Mesothelial cell of epicardium (in vitro differentiated cells): ENCODE measurements around the gene CDC45. TPM values are rescaled to one million over a fixed set of nuclear protein-coding genes. Genes with fewer than 3 reads are reported as not detected.

ENCODE experiments used
- DNase-seq, 2 experiments: peaks; one replicate each; pipeline ENCODE4 v3.0.0; 2021; ENCODE audit warnings: low spot score in 2 of 2; ENCODE audit not compliant: unreplicated experiment in 2 of 2
- H3K27ac Mint-ChIP-seq: 2 replicates; pipeline ENCODE4 v1.8.0; 2021; ENCODE audit warnings: mixed read lengths
- H3K27me3 Mint-ChIP-seq: 2 replicates; pipeline ENCODE4 v1.8.0; 2021; ENCODE audit warnings: low read depth, mixed read lengths
- H3K36me3 Mint-ChIP-seq: 2 replicates; pipeline ENCODE4 v1.8.0; 2021; ENCODE audit warnings: mixed read lengths
- H3K4me1 Mint-ChIP-seq: 2 replicates; pipeline ENCODE4 v1.8.0; 2021; ENCODE audit warnings: mixed read lengths
- H3K4me3 Mint-ChIP-seq: 2 replicates; pipeline ENCODE4 v1.8.0; 2021; ENCODE audit warnings: mild to moderate bottlenecking, moderate library complexity, mixed read lengths
- H3K9me3 Mint-ChIP-seq: 2 replicates; pipeline ENCODE4 v1.8.0; 2021; ENCODE audit warnings: mixed read lengths
- total RNA-seq: library from RNA; stranded (reverse); gene quantifications from 3 replicates; pipeline ENCODE4 v1.2.1, GENCODE V29; 2021
- TF ChIP-seq, protein P1 (sequence below): fragments of 200-600 bp; sonication (generic); IDR thresholded peaks from one replicate; pipeline ENCODE4 v1.5.0; 2021; ENCODE audit warnings: antibody characterized with exemption; ENCODE audit not compliant: unreplicated experiment

The CDC45 gene
- total RNA-seq, 1 donor from 2014 or later = 15.3 TPM

- Mint-ChIP-seq H3K36me3 (no peaks in the 10 kb centered on the region), H3K27me3 (no peaks in the 10 kb centered on the region), H3K4me1 (peaks cover 28% of the 10 kb centered on the region), H3K27ac (no peak overlapping the region), H3K9me3 (no peaks in the 10 kb centered on the region), H3K4me3 (peak overlapping the region; percentile 97)
- TF ChIP-seq, protein P1, sequence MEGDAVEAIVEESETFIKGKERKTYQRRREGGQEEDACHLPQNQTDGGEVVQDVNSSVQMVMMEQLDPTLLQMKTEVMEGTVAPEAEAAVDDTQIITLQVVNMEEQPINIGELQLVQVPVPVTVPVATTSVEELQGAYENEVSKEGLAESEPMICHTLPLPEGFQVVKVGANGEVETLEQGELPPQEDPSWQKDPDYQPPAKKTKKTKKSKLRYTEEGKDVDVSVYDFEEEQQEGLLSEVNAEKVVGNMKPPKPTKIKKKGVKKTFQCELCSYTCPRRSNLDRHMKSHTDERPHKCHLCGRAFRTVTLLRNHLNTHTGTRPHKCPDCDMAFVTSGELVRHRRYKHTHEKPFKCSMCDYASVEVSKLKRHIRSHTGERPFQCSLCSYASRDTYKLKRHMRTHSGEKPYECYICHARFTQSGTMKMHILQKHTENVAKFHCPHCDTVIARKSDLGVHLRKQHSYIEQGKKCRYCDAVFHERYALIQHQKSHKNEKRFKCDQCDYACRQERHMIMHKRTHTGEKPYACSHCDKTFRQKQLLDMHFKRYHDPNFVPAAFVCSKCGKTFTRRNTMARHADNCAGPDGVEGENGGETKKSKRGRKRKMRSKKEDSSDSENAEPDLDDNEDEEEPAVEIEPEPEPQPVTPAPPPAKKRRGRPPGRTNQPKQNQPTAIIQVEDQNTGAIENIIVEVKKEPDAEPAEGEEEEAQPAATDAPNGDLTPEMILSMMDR = no peak
- DNase-seq = no peak
Observed at GRCh38 chr22:19480173-19480568, 451 bp downstream of the CDC45 start.

- no peaks in the 10 kb centered on the region for H3K36me3 Mint-ChIP-seq
- peak overlapping the region; percentile 97 for H3K4me3 Mint-ChIP-seq
- DNase-seq = no peak
- no peak overlapping the region for H3K27ac Mint-ChIP-seq
- H3K4me1 Mint-ChIP-seq = peaks cover 28% of the 10 kb centered on the region
- TF ChIP-seq, protein P1 = no peak
- H3K27me3 Mint-ChIP-seq = no peaks in the 10 kb centered on the region
- no peaks in the 10 kb centered on the region for H3K9me3 Mint-ChIP-seq
Observed at GRCh38 chr22:19480789-19481188, 1.1 kb downstream of the CDC45 start.

GRCh38 chr22:19482297-19482696 is 2.6 kb downstream of the CDC45 start:
- H3K27ac Mint-ChIP-seq = no peak overlapping the region
- no peaks in the 10 kb centered on the region for H3K9me3 Mint-ChIP-seq
- no peak overlapping the region for H3K4me3 Mint-ChIP-seq
- no peak for DNase-seq
- peaks cover 25% of the 10 kb centered on the region for H3K4me1 Mint-ChIP-seq
- no peaks in the 10 kb centered on the region for H3K27me3 Mint-ChIP-seq
- TF ChIP-seq, protein P1 = no peak
- no peaks in the 10 kb centered on the region for H3K36me3 Mint-ChIP-seq

- Mint-ChIP-seq H3K9me3 (no peaks in the 10 kb centered on the region), H3K4me3 (no peak overlapping the region), H3K27ac (no peak overlapping the region), H3K4me1 (peaks cover 14% of the 10 kb centered on the region), H3K36me3 (no peaks in the 10 kb centered on the region), H3K27me3 (no peaks in the 10 kb centered on the region)
- TF ChIP-seq, protein P1 = no peak
- DNase-seq = no peak
Observed at GRCh38 chr22:19483481-19484244, 3.9 kb downstream of the CDC45 start.

DNA sequence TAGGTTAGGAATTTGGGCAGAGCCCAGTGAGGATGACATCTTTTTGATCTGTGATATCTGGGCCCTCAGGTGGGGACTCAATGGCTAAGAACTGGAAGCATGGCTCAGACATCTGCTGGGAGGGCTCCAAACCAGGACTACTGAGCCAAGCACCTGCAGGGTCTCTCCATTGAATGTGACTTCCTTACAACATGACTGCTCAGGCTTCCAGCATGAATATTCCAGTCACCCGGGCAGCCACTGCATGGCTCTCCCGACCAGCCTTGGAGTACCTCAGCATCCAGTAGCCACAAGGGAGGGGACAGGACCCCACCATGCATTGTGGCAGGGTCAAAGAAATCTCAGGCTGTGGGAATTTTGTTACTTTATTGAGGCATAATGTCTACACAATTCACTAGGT is 8.6 kb downstream of the CDC45 start:
- H3K36me3 Mint-ChIP-seq = peaks cover 2% of the 10 kb centered on the region
- no peaks in the 10 kb centered on the region for H3K9me3 Mint-ChIP-seq
- no peak overlapping the region for H3K4me3 Mint-ChIP-seq
- no peak overlapping the region for H3K27ac Mint-ChIP-seq
- DNase-seq = no peak
- H3K4me1 Mint-ChIP-seq = no peaks in the 10 kb centered on the region
- no peaks in the 10 kb centered on the region for H3K27me3 Mint-ChIP-seq
- TF ChIP-seq, protein P1 = no peak
